GM20431 (cell line): ENCODE measurements around the gene MIXL1.
"Not testable (repeated sequence)": the region's sequence is repeated elsewhere in the genome, so short reads cannot be mapped to it uniquely, and the experiment has no call there.

Source experiments
- in situ Hi-C: fragments of 300-500 bp; cut with MseI, MboI; formaldehyde crosslinking; loops from one replicate; pipeline ENCODE4 v1.15.0; 2020; ENCODE audit warnings: low sequenced_read_pairs; ENCODE audit not compliant: unreplicated experiment

MIXL1 gene

DNA sequence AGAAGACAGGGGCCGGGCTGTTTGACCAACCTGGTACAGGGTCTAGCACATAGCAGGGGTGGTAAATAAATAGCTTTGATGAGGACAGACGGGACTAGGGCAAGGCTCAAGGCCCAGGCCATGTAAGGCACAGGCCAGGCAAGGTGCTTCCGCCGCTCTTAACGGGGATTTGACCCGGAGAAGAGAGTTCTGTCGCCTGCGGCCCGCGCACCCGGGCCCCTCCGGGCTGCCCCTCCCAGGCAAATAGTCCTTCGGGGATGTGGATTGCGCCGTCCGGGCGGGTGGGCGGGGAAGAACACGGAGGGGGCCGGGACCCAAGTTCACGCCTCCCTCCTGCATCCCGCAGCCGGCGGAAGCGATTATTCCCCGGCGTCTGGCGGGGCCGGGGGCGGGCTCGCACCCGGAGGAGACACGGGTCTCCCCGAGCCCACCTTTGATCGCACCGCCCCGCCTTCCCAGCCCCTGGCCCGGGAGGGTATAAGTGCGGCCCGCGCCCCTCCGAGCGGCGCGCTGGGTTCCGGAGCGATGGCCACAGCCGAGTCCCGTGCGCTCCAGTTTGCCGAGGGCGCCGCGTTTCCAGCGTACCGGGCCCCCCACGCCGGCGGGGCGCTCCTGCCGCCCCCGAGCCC is at the start of gene MIXL1:
TSS of gene MIXL1 (plus strand) at position 508 of the 629 bp plus-strand sequence. CDS start at position 526, 18 bp downstream.
- in situ Hi-C loops = no loop called here

DNA sequence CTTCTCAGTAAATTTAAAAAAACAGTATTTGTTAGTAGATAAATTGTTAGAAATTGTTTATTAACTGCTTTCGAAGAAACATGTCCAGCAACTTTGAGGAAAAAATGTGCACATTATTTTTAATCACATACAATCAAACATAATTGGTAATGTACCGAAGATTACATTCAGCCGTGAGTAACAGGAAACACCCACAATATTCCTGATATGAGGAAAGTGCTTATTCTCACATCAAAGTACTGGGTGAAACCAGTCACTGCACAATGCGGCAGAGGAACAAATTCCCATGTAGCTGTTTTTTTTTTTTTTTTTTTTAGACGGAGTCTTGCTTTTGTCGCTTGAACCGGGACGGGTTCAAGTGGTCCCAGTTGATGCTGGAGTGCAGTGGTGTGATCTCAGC is 46.6 kb upstream of the MIXL1 start:
- in situ Hi-C loops = no loop called here

DNA sequence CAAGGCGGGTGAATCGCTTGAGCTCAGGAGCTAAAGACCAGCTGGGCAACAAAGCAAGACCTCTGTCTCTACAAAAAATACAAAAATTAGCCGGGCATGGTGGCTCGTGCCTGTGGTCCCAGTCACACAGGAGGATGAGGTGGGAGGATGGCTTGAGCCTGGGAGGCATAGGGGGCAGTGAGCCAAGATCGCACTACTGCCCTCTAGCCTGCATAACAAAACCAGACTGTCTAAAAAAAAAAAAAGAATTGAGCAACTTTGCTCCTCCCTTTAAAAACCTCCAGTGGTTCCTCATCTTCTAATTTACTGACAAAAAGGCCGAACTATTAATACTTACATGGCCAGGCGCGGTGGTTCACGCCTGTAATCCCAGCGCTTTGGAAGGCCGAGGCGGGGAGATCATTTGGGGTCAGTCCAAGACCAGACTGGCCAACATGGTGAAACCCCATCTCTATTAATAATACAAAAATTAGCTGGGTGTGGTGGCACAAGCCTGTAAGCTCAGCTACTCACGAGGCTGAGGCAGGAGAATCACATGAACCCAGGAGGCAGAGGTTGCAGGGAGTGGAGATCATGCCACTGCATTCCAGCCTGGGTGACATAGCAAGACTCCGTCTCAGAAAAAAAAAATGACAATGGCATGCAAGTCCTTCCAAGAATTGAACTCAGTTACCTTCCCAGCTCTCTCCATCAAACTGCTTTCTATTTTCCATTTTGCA is 41.3 kb upstream of the MIXL1 start:
- in situ Hi-C loops = no loop called here

DNA sequence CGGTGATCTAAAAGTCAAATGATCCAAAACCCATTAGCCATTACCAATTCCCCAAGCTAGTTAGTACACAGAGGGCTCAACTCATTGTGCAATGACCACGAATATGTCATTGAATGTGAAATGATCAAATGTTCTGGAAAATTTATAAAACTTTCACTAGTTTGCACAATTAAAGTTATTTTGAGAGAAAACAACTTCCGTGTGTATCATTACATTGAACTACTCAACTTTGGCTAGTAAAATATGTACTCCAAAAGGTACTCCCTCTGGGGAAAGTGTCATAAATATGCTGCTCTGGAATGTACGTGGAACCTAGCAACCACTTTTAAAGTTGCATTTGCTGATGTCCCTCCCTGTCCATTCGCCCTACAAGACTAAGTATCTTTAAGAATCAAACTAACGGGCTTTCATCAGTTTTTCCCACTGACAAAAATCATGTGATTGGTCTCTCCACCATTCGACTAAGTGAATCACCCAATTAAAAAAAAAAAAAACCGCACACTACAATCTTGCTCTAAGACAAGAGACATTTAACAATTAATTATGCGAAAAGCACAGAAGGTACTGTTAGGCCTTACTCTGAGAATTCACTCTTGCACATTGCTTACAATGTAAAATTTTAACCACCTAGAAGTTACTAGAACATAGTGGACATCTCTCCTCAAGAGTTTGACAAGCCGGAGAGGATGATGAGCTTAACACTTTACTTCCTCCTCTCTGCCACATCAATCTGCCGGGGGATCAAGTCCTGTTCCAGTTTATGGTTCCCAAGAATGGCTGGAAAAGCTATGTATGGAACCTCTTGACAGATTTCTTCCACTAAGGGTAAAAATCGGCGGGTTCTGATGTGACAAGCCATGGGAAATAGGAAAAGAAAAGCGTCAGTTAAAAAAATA is 38.1 kb upstream of the MIXL1 start:
- in situ Hi-C loops = no loop called here

DNA sequence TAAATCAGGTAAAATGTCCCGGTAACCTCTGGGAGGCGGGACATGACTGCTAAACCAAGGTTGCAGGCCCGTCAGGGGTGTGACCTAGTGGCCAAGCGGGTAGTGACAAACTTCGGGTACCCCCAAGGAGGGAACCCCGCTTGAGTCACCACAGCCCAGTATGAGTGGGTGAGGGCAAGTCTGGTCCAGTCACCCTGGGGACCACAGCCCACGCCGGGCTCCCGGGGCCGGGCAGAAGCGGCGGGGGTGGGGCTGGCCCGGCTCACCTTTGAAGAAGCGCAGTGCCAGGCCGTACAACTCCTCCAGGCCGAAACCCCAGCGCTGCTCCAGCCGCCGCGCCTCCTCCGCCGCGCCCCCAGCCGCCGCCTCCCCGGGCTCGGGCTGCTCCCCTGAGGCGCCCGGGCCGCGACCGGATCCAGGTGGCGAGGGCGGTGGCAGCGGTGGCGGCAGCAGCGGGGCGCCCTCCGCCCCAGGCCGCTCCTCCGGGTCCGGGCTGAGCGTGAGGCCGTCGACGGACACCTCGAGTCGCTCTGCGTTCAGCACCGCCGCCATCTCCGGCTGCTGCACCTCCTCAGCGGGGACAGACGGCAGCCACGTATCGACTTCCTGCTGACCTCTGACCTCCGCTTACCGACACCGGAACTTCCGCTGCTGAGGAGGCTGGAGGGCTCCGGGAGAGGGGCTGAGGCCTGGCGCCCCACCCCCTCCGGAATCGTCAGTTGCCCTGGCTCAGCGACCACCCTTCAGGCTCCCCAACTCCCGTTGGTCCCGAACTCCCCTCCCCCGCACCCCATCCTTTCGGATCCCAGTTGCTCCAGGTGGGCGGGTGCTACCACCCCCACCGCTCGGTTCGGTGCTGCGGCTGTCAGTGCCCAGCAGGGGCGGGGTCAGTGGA is 37.1 kb upstream of the MIXL1 start, which contains the start of gene ACBD3:
TSS of gene ACBD3 (minus strand) at position 618 of the 895 bp plus-strand sequence. CDS start at position 552, 66 bp downstream.
- in situ Hi-C loops = no loop called here

DNA sequence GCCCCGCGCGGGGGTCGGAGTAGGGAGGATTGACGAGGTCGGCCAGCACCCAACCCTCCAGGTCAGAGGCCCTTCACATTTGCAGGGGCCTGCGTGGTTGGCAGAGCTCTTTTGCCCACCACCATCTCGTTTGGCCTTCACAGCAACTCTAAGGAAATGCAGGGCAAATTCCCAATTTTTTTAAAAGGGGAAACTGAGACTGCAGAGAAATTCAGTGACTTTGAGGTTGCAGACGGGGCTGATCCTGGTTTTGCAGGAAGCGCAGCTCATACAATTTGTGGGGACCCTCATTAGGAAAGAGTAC is 36.5 kb upstream of the MIXL1 start:
- in situ Hi-C loops = no loop called here

DNA sequence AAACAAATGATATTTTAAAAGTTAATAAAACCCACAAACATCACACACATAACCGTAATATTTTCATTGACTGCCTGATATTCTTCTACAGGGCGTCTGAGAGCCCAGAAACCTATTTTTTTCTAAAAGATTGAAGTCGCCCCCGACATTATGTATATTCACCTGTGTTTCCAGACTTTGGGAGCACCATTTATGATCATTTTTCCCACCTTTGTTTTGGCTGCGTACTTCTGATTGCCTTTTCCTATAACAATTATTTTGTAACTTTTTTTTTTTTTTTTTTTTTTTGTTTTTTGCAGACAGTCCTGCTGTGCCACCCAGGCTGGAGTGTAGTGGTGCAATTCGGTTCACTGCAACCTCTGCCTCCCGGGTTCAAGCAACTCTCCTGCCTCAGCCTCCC is 36.1 kb upstream of the MIXL1 start:
- in situ Hi-C loops = no loop called here

DNA sequence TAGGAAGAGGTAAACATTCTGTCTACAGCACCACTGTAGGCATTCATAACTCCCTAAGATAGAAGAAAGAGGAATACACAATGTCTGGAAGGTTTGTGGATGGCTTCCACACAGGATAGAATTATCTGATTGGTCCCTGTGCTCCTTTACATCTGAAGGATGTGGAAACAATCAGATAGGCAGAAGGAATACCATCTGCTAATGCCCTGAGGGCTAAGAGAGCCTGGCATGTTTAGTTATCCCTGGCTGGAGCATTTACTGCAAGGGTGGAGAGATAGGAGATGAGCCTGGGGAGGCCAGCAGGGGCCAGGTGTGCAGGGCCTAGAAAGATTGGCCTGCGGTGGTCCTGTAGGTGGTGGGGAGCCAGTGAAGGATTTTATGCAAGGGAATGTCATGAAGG is 28.3 kb upstream of the MIXL1 start:
- in situ Hi-C loops = loop anchor here (10.0 kb wide), 1 partner anchor 70 kb away; no protein-coding TSS in a partner anchor

DNA sequence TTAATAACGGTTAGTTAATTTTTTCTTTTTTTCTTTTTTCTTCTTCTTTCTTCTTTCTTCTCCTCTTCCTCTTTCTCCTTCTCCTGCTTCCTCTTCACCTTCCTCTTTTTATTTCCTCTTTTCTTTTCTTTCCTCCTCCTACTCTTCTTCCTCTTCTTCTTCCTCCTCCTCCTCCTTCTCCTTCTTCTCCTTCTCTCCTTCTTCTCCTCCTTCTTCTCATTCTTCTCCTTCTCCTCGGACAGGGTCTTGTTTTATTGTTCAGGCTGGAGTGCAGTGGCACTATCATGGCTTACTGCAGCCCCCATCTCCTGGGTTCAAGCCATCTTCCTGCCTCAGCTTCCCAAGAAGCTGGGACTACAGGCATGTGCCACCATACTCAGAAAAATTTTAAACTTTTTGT is 23.5 kb upstream of the MIXL1 start:
- in situ Hi-C loops = loop anchor here (10.0 kb wide), 1 partner anchor 75 kb away; no protein-coding TSS in a partner anchor

DNA sequence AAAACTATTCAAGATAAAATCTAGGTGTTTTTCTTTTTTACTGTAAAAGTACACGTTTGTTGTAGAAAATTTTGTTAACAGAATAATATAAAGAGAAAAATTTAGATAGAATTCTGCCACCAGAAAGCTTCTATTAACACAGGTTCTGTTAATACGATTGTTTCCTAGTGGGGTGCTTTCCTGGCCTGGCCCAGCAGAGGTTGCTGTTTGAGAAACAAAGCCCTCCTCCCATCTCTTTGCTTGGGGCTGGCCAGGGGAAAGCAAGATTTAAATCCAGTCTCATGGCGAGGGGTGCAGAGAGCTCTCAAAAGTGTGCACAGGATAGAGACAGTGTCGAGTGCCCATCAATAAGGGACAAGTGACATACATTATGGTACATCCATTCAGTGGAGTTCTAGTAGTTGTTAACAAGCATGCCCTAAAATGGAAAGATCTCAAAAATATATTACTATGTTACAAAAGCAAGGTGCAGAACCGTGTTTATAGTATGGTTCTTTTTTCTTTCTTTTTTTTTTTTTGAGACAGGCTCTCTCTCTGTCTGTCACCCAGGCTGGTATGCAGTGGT is 22.4 kb upstream of the MIXL1 start:
- in situ Hi-C loops = no loop called here

DNA sequence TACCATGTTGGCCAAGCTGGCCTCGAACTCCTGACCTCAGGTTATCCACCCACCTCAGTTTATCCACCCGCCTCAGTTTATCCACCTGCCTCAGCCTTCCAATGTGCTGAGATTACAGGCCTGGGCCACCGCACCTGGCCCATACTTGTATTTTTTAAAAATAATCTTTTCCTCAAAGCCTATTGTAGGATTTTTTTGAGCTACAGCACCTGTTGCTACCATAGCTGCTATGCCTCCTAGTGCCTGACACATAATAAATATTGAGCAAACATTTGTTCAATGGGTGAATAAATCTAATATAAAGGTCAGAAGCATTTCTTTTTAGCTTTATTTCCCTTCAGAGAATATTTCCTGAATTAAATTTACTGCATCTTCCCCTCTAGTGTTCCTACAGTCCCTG is 21.2 kb upstream of the MIXL1 start:
- in situ Hi-C loops = no loop called here

DNA sequence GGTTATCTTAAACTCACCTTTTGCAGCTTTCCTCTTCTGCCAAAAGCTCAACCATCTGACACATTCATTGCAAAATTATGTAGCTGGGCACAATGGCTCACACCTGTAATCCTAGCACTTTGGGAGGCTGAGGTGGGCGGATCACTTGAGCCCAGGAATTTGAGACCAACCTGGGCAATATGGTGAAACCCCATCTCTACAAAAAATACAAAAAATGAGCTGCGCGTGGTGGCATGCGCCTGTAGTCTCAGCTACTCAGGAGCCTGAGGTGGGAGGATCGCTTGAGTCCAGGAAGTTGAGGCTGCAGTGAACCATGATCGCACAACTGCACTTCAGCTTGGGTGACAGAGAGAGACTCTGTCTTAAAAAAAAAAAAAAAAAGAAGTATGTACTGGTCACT is 20.8 kb upstream of the MIXL1 start:
- in situ Hi-C loops = not testable (repeated sequence)

DNA sequence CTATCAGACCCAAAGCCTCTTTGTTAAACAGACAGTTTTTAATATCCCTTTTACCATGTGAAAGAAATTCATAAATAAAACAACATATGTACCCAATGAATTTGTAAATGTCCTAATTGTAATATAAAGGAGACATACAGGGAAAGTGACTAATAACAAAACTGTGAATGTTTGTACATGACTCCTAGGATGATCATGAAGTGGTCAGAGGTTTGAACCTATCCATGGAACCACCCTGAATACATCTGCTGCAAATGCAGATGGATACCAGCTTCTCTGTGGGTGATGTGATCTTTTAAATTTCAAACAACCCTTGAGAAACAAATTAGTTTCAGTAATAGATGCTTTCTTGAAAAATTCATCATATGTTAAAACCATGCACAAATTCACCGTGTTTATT is 20.2 kb upstream of the MIXL1 start:
- in situ Hi-C loops = no loop called here

DNA sequence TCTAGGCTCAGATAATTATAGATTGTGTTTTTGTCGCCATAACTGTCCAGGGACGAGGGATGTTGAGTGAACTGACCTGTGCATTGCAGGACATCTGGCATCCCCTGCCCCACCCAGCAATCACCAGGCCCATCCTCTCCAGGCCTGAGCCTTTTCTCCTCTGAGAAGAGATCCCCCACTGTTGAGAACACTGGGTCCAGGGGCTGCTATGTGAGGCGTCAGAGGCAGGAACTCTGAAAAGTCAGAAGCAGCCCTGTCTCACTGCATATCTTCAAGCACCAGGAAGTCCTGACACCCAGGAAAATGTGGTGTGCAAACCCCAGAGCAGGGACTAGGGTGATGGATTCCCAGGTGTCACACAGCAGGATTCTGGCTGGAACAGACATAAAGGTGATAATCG is 19.8 kb upstream of the MIXL1 start:
- in situ Hi-C loops = no loop called here

DNA sequence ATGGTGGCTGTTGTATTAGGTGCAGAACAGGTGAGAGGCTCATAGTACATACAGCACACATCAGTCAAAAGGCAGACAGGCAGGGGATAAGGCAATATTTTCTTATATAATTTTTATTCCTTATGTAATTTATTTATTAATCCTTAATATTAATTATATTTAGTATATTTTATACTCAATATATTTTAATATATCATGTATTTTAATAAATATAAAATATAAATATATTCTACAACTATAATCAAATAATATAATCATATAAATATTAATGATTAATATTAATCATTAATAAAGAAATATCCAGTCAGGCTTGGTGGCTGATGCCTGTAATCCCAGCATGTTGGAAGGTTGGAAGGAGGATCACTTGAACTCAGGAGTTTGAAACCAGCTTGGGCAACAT is 19.3 kb upstream of the MIXL1 start:
- in situ Hi-C loops = no loop called here

DNA sequence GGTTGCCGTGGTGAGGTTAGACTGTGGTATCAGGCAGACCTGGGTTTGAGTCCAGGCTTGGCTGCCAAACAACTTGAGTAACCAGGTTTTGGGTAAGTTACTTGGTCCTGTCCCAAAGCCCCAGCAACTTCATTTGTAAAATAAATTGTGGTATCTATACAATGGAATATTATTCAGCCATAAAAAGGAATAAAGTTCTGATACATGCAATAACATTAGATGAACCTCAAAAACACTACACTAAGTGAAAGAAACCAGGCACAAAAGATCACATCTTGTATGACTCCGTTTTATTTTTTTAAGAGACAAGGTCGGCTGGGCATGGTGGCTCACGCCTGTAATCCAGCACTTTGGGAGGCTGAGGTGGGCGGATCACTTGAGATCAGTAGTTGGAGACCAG is 16.4 kb upstream of the MIXL1 start:
- in situ Hi-C loops = no loop called here

DNA sequence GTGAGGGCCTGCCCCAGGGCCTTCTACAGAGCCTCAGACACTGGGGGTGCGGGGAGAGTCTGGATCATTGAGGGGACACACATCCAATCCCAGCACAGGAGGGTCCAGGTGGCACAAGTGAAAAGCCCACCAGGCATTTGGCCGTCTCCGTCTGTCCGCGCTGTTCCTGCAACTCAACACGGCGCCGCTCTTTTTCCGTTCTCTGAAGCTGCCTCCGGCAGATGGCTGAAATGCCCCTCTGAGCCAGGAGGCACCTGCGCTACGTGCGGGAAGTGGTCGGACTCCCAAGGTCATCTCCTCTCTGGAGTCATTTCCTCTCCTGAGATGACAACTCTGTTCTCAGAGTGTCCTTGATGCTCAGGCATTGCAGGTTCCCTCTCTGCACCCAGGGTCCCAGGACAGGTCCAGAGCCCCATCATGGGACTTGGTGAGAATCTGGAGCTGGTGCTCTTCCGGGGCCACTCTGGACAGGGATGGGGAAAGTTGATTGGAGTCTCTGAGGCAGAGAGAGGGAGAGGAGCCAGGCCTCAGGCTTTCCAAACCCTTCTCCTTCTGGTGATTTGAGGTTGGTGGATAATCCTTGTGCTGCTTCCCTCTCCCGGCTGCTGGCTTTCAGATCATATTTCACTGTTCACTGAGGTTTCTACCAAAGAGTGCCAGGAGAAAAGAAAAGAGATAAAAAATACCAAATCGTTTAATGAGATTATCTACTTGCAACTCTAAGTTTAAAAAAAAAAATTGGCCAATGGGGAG is 14.0 kb upstream of the MIXL1 start:
- in situ Hi-C loops = no loop called here

DNA sequence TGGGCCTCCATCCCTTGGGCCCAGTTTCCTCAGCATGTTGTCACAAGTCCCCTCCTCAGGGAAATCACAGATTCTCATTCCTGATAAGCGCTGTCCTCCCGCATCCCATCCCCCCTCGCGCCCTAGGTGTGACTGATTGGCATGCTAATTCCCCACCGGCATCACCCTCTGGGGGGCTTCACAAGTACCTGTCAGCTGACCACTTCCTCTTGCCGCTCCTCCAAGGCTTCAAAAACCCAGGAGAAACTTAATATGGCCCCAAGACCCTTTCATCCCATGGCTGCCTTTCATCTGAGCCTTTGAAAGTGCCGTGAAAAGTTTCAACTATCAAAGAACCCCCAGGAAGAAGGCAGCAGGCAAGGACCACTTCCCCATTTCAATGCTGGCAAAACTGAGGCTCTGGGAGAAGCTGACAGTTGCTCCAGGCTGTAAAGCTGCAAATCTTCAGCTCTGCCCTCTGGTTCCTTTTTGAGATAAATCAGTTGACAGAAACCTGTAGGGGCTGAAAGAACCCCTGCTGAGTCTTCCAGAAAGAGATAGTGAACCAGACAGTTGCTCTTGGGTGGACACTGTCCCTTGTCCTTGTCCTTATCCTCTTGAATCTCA is 12.8 kb upstream of the MIXL1 start:
- in situ Hi-C loops = no loop called here
